ENCODE results near the gene ITIH4. TPM values are rescaled to one million over a fixed set of nuclear protein-coding genes. Genes with fewer than 3 reads are reported as not detected.
"Not testable (repeated sequence)": the region's sequence is repeated elsewhere in the genome, so short reads cannot be mapped to it uniquely, and the experiment has no call there.

The ITIH4 gene
- total RNA-seq, 3 donors from 2014 or later (not counting 1 experiment from before 2014, with no cell fraction given), result 28.2 to 33.0 (median 32.8) TPM

DNA sequence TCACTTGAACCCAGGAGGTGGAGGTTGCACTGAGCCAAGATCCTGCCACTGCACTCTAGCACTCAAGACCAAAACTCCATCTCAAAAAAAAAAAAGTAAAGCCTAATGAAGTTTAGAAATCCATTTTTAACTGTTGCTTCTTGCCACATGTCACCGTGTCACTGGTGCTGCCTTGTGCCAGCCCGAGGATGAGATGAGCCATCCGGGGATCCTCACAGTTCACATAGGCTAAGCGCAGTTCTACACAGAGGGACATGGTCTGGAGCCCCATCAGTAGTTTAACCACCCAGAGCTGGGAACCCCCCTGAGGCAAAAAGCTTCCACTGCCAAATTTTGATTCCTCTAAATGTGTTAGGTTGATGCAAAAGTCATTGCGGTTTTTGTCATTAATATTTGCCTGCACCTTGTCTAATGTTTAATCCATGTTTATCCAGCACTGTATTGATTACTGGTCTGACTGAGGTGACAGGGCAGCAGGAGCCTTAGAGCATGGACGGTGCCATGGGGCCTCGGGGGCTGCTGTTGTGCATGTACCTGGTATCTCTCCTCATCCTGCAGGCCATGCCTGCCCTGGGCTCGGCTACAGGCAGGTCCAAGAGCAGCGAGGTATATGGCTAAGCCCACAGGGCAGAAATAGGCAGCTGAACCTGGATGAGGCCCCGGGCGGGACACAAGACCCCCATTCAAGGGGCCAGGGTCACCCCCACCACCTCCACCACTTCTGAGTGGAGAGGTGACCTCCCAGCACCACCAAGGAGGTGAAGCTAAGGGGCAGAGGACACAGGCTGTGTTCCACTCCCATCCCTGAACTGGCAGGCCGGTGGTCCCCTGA lies 53.1 kb downstream of the ITIH4 start, which contains the start of gene ITIH1:
ITIH1 (plus strand) TSS at position 473 of the 832 bp plus-strand sequence; CDS start at position 490, 17 bp downstream.
- H3K27ac ChIP-seq (ENCODE audit: low read length), result peak within 1 kb of the TSS; percentile 21
- Mint-ChIP-seq H3K36me3 (no peaks in the 10 kb centered on the region), H3K27ac (peak within 1 kb of the TSS in 1 of 2 donors; percentile 32), H3K9me3 (no peaks in the 10 kb centered on the region), H3K4me1 (peaks cover 6 to 19% of the 10 kb centered on the region in 2 donors), H3K27me3 (ENCODE audit: low read depth in 2 of 2) (no peaks in the 10 kb centered on the region), H3K4me3 (no peak within 1 kb of the TSS)
- H3K36me3 ChIP-seq (ENCODE audit: control insufficient read depth, insufficient read depth, low read length), result no peaks in the 10 kb centered on the region
- H3K9me3 ChIP-seq (ENCODE audit: control insufficient read depth, insufficient read depth, low read length), result no peaks in the 10 kb centered on the region
- 93% methylated on average over 12 of the region's 12 CpGs for WGBS (ENCODE audit: insufficient coverage)
- H3K4me3 ChIP-seq (ENCODE audit: low read length), result no peak within 1 kb of the TSS
- DNase-seq (peak in 1 of 2 donors; percentile 6), ATAC-seq (no peak)
- TF ChIP-seq, protein P1, sequence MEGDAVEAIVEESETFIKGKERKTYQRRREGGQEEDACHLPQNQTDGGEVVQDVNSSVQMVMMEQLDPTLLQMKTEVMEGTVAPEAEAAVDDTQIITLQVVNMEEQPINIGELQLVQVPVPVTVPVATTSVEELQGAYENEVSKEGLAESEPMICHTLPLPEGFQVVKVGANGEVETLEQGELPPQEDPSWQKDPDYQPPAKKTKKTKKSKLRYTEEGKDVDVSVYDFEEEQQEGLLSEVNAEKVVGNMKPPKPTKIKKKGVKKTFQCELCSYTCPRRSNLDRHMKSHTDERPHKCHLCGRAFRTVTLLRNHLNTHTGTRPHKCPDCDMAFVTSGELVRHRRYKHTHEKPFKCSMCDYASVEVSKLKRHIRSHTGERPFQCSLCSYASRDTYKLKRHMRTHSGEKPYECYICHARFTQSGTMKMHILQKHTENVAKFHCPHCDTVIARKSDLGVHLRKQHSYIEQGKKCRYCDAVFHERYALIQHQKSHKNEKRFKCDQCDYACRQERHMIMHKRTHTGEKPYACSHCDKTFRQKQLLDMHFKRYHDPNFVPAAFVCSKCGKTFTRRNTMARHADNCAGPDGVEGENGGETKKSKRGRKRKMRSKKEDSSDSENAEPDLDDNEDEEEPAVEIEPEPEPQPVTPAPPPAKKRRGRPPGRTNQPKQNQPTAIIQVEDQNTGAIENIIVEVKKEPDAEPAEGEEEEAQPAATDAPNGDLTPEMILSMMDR (IDR thresholded peaks at IDR 0.05), result no peak
- intact Hi-C loops (cut with micrococcal nuclease), result no loop called here
- H3K27me3 ChIP-seq (ENCODE audit: control insufficient read depth, insufficient read depth, low read length), result no peaks in the 10 kb centered on the region
- peaks cover 22% of the 10 kb centered on the region for H3K4me1 ChIP-seq (ENCODE audit: control insufficient read depth, insufficient read depth, low read length)

DNA sequence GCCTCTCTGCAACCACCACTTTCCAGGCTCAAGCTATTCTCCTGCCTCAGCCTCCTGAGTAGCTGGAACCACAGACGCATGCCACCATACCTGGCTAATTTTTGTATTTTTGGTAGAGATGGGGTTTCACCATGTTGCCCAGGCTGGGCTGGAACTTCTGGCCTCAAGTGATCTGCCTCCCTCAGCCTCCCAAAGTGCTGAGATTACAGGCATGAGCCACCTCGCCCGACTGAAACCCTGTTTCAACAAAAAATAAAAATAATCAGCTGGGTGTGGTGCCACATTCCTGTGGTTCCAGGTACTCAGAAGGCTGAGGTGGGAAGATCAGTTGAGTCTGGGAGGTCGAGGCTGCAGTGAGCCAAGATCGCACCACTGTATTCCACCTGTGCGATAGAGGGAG lies 54.0 kb downstream of the ITIH4 start:
- H3K9me3 Mint-ChIP-seq; H3K27me3 Mint-ChIP-seq (ENCODE audit: low read depth in 2 of 2); H3K36me3 ChIP-seq (ENCODE audit: control insufficient read depth, insufficient read depth, low read length); DNase-seq; H3K36me3 Mint-ChIP-seq; H3K27ac ChIP-seq (ENCODE audit: low read length); H3K9me3 ChIP-seq (ENCODE audit: control insufficient read depth, insufficient read depth, low read length); ATAC-seq; intact Hi-C loops (cut with micrococcal nuclease); H3K27ac Mint-ChIP-seq; H3K4me3 Mint-ChIP-seq; H3K27me3 ChIP-seq (ENCODE audit: control insufficient read depth, insufficient read depth, low read length); H3K4me3 ChIP-seq (ENCODE audit: low read length): not testable (repeated sequence)
- WGBS (ENCODE audit: insufficient coverage), result 87% methylated on average over 4 of the region's 6 CpGs
- peaks cover 25% of the 10 kb centered on the region for H3K4me1 ChIP-seq (ENCODE audit: control insufficient read depth, insufficient read depth, low read length)
- peaks cover 5 to 15% of the 10 kb centered on the region in 2 donors for H3K4me1 Mint-ChIP-seq

DNA sequence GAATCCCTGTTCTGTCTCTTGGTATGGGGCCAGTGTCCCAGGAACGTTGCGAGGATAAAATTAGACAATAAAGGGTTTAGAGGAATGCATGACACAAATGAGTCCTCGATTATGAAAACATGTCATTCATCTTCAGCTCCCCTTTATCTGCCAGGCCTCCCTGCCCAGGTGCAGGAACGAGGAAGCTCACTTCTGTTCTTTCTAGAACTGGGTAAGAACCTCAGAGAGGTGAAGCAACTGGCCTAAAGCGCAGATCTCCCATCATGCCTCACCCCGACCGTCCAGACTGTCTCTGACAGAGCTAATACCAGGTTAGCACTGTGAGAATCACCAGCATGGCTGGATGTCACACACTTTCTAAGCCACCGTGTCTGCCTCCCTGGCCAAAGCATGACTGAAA lies 54.6 kb downstream of the ITIH4 start:
- H3K27ac ChIP-seq (ENCODE audit: low read length), result no peak overlapping the region
- peaks cover 29% of the 10 kb centered on the region for H3K4me1 ChIP-seq (ENCODE audit: control insufficient read depth, insufficient read depth, low read length)
- intact Hi-C loops (cut with micrococcal nuclease), result no loop called here

More for the DNA sequence above, 54.6 kb downstream of the ITIH4 start:
- H3K27ac Mint-ChIP-seq, result no peak overlapping the region
- H3K4me1 Mint-ChIP-seq, result peaks cover 11 to 15% of the 10 kb centered on the region in 2 donors
- Histone ChIP-seq H3K27me3 (ENCODE audit: control insufficient read depth, insufficient read depth, low read length) (no peaks in the 10 kb centered on the region), H3K4me3 (ENCODE audit: low read length) (no peak overlapping the region), H3K9me3 (ENCODE audit: control insufficient read depth, insufficient read depth, low read length) (no peaks in the 10 kb centered on the region), H3K36me3 (ENCODE audit: control insufficient read depth, insufficient read depth, low read length) (no peaks in the 10 kb centered on the region)
- no peaks in the 10 kb centered on the region for H3K9me3 Mint-ChIP-seq
- WGBS (ENCODE audit: insufficient coverage), result 76% methylated on average over 8 of the region's 8 CpGs
- no peak overlapping the region for H3K4me3 Mint-ChIP-seq
- no peak for ATAC-seq
- H3K36me3 Mint-ChIP-seq, result no peaks in the 10 kb centered on the region
- TF ChIP-seq, protein P1 (IDR thresholded peaks at IDR 0.05), result no peak
- no peaks in the 10 kb centered on the region for H3K27me3 Mint-ChIP-seq (ENCODE audit: low read depth in 2 of 2)
- DNase-seq, result no peak

All from natural killer cell (primary cell).